Mesenteric fat pad (tissue), 1 donor: ENCODE measurements around the gene DMAP1. TPM values are rescaled to one million over a fixed set of nuclear protein-coding genes. Genes with fewer than 3 reads are reported as not detected.
"Not testable (repeated sequence)": the region's sequence is repeated elsewhere in the genome, so short reads cannot be mapped to it uniquely, and the experiment has no call there.

Experiments used
- DNase-seq: peaks from one replicate; pipeline ENCODE4 v3.0.0-alpha.2; 2020; ENCODE audit warnings: low spot score
- long read RNA-seq: library from polyadenylated mRNA; unstranded; transcript quantifications from one replicate; pipeline ENCODE4 v2.0.0, GENCODE V29; 2020
- total RNA-seq: library from RNA; stranded (reverse); fragmentation: NEBNext Ultra II Directional; extraction: Animal tissue kit (Norgen Biotek cat#: 25700); gene quantifications from one replicate; pipeline ENCODE4 v1.2.1, GENCODE V29; 2021
- donor health status: DM: yes; HTN: yes; CAD: no.

DMAP1 gene, protein sequence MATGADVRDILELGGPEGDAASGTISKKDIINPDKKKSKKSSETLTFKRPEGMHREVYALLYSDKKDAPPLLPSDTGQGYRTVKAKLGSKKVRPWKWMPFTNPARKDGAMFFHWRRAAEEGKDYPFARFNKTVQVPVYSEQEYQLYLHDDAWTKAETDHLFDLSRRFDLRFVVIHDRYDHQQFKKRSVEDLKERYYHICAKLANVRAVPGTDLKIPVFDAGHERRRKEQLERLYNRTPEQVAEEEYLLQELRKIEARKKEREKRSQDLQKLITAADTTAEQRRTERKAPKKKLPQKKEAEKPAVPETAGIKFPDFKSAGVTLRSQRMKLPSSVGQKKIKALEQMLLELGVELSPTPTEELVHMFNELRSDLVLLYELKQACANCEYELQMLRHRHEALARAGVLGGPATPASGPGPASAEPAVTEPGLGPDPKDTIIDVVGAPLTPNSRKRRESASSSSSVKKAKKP
- total RNA-seq = 27.5 TPM
- long read RNA-seq, full-length matches to known transcripts = 102 of 126 reads
- long read RNA-seq, partial matches to known transcripts = 3 of 126 reads
- long read RNA-seq, other reads (novel, unspliced or antisense) = 21 of 126 reads

DNA sequence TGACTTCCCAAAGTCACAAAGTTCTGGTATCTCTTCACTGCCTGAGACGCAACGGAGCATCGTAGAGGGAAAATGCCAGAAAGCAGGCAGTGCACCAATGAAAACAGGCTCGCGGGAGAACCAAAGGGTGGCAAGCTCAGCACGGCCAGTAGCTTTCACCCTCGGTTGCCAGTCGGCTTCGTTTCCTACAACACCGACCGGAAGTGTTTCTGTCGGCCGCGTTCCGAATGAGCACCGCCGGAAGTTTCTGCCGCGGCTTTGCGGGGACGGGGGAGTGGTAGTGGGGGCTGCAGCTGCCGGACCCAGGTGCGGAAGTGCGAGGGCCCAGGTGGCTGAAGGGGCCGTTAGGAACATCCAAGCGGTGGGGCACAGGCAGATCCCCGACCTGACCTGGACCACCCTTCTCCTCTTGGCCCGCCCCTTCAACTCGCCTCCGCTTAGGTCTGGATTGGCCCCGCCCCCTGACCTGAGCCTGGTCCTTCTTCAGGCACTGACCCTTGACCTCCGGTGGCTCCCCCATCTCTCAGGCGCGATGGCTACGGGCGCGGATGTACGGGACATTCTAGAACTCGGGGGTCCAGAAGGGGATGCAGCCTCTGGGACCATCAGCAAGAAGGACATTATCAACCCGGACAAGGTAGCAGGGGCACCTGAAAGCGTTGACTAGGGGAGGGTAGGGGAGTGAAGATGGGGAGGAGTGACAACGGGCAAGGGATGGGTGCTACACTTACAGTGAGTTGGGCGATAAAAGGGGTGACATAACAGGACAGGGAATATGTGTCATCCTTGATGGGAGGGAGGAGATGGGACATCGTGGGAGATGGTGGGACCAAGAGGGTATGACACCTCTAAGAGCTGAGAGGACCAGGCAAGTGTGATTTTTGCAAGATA is at the start of gene DMAP1:
TSS of gene DMAP1 (plus strand) at position 250 of the 891 bp plus-strand sequence. CDS start at position 533, 283 bp downstream.
- peak; percentile 94 for DNase-seq

- no peak for DNase-seq
Observed at GRCh38 chr1:44168520-44169098, 44.7 kb upstream of the DMAP1 start.

GRCh38 chr1:44170281-44170823 is 42.9 kb upstream of the DMAP1 start:
- DNase-seq = no peak

DNA sequence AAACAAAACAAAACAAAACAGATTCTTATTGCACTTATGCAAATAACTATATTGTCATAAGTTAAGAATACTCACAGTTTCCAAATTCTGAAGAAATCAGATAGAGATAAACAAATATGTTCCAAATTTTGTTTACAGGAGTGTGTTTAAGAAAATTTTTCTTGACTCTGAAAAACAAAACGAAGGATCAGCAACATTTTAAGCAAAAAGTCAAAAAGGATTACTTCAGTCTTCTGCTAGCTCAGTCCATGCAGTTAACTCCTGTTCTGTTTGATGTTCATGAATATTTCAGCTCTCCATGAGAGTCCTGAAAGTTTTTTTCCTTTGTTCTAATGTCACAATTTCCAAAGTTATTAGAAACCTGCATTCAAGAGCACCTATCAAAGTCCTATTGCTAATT is 38.6 kb upstream of the DMAP1 start:
- DNase-seq = no peak

GRCh38 chr1:44200336-44200735 is 12.9 kb upstream of the DMAP1 start:
- DNase-seq = no peak

DNA sequence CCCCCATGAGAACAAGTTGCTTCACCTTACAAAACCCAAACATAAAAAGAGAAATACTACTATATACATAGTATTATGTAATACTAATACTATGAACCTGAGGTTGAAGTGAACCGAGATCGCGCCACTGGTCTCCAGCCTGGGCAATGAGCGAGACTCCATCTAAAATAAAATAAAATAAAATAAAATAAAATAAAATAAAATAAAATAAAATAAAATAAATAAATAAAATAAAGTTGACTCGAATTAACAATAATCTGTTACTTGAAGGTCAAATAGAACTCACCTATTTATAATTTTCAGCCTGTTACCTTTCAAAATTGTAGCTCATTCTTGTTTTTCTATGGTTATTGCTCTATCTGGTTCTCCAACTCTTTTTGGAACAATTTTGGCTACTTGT is 6.7 kb upstream of the DMAP1 start:
- not testable (repeated sequence) for DNase-seq

DNA sequence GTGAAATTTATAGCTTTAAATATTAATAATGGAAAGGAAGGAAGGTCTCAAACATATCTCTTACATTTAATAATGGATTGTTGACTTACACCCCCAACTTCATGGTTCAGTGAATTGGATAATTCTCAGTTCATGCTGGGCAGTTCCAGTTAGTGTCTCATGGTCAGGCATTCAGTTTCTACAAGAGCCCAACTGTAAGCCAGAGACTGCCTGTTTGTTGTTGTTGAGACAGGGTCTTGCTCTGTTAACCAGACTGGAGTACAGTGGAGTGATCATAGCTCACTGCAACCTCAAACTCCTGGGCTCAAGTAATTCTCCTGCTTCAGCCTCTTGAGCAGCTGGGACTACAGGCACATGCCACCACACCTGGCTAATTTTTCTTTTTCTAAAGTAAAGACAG is 5.0 kb upstream of the DMAP1 start:
- DNase-seq = no peak

DNA sequence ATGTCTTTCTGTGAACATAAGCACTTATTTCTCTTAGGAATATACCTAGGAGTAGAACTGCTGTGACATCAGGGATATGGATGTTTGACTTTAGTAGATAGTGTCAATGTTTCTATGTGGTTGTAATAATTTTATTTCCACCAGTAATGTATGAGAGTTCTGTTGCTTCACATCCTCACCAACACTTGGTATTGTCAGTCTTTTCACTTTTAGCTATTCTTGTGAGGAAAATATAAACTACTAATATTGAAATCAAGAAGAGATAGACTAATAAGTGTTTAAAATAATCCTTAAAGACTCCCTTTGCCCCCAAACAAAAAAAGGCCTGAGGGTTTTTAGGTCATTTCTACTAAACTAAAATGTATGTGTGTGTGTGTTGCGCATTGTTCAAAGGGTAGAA is 2.7 kb upstream of the DMAP1 start:
- DNase-seq = no peak

- DNase-seq = no peak
Observed at GRCh38 chr1:44212355-44213221, 683 bp upstream of the DMAP1 start.

GRCh38 chr1:44217809-44218410 is 4.6 kb downstream of the DMAP1 start:
- no peak for DNase-seq

DNA sequence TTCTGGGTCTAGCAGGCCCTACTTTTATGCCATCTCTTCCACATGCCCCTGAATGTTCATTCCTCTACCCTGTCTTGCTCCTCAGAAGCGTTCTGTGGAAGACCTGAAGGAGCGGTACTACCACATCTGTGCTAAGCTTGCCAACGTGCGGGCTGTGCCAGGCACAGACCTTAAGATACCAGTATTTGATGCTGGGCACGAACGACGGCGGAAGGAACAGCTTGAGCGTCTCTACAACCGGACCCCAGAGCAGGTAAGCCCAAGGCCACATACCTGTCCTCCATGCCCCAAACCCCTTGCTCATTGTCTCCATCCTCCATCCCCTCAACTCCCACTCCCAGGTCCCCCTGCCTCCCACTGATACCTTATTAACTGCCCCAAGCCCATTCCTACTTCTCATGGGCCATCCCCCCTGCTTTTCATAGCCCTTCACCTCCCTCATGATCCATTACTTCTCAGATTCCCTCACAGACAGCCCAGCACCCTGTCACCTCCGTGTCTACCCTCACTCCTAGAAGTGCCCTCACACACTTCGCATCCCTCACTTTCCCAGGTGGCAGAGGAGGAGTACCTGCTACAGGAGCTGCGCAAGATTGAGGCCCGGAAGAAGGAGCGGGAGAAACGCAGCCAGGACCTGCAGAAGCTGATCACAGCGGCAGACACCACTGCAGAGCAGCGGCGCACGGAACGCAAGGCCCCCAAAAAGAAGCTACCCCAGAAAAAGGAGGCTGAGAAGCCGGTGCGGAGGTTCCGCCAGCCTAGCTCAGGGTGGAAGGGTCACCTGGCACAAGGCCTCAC is 5.4 kb downstream of the DMAP1 start:
- no peak for DNase-seq

DNA sequence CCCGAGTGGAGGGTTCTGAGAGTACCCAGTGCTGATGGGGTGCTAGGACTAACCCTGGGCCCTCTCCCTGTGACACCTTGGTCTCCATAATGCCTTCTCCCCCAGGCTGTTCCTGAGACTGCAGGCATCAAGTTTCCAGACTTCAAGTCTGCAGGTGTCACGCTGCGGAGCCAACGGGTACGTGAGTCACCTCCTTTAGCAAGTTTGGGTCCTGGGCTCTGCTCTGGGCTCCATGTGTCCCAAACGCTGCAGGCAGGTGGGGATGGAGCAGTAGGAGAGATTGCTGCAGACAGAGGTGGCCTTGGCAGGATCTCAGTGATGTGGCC is 6.0 kb downstream of the DMAP1 start:
- no peak for DNase-seq

DNA sequence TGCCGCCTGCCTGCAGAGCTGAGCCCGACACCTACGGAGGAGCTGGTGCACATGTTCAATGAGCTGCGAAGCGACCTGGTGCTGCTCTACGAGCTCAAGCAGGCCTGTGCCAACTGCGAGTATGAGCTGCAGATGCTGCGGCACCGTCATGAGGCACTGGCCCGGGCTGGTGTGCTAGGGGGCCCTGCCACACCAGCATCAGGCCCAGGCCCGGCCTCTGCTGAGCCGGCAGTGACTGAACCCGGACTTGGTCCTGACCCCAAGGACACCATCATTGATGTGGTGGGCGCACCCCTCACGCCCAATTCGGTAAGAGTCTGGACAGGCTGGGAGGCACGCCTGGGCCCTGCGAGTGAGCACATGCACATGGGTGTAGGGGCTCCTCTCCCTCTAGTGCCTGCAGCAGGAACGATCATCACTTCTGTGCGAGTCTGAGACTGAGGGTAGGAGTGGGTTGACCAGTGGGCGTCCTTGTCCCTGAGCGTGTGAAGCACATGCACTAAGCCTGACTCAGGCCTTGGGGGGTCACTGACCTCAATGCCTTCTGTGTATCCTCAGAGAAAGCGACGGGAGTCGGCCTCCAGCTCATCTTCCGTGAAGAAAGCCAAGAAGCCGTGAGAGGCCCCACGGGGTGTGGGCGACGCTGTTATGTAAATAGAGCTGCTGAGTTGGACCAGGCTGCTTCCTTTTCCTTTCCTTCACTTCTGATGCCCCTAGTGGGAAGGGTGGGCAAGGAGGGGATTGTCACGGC is 6.9 kb downstream of the DMAP1 start:
- DNase-seq = no peak

GRCh38 chr1:44220755-44221154 is 7.5 kb downstream of the DMAP1 start:
- DNase-seq = no peak

GRCh38 chr1:44221769-44222168 is 8.5 kb downstream of the DMAP1 start:
- DNase-seq = no peak

- DNase-seq = no peak
Observed at GRCh38 chr1:44222397-44223186, 9.3 kb downstream of the DMAP1 start.

- DNase-seq = no peak
Observed at GRCh38 chr1:44223187-44223610, 9.9 kb downstream of the DMAP1 start.

- DNase-seq = no peak
Observed at GRCh38 chr1:44225761-44226160, 12.5 kb downstream of the DMAP1 start.
